Measurements from ENCODE around the gene ATL2.
A peak's percentile ranks its signal among the peaks of the same experiment; 100 is the strongest.
"Not testable (repeated sequence)": the region's sequence is repeated elsewhere in the genome, so short reads cannot be mapped to it uniquely, and the experiment has no call there.

Gene ATL2

GRCh38 chr2:38377050-38377828, at the start of gene ATL2:
Gene ATL2 (minus strand): TSS chr2:38377273. CDS start chr2:38377260, 13 bp downstream.
- DNase-seq: peak; percentile 89

- no peak for DNase-seq
Measured at GRCh38 chr2:38423763-38424162, 46.7 kb upstream of the ATL2 start.

GRCh38 chr2:38421274-38422056, 44.4 kb upstream of the ATL2 start:
- no peak for DNase-seq

- no peak for DNase-seq
Measured at GRCh38 chr2:38419499-38419898, 42.4 kb upstream of the ATL2 start.

- DNase-seq: no peak
Measured at GRCh38 chr2:38418735-38419134, 41.7 kb upstream of the ATL2 start.

GRCh38 chr2:38417745-38418689, 40.9 kb upstream of the ATL2 start:
- DNase-seq: no peak

GRCh38 chr2:38416296-38417036, 39.4 kb upstream of the ATL2 start:
- no peak for DNase-seq

- no peak for DNase-seq
Measured at GRCh38 chr2:38415728-38416291, 38.7 kb upstream of the ATL2 start.

- no peak for DNase-seq
Measured at GRCh38 chr2:38415023-38415422, 38.0 kb upstream of the ATL2 start.

GRCh38 chr2:38412235-38412871, 35.3 kb upstream of the ATL2 start:
- not testable (repeated sequence) for DNase-seq

- DNase-seq: no peak
Measured at GRCh38 chr2:38409156-38410102, 32.4 kb upstream of the ATL2 start.

GRCh38 chr2:38407111-38407682, 30.1 kb upstream of the ATL2 start:
- DNase-seq: no peak

- no peak for DNase-seq
Measured at GRCh38 chr2:38406597-38407110, 29.6 kb upstream of the ATL2 start.

GRCh38 chr2:38405917-38406596, 29.0 kb upstream of the ATL2 start:
- no peak for DNase-seq

- DNase-seq: no peak
Measured at GRCh38 chr2:38400513-38400912, 23.4 kb upstream of the ATL2 start.

- DNase-seq: no peak
Measured at GRCh38 chr2:38398739-38399138, 21.7 kb upstream of the ATL2 start.

- no peak for DNase-seq
Measured at GRCh38 chr2:38394903-38395341, 17.8 kb upstream of the ATL2 start.

- no peak for DNase-seq
Measured at GRCh38 chr2:38394041-38394440, 17.0 kb upstream of the ATL2 start.

GRCh38 chr2:38390947-38391346, 13.9 kb upstream of the ATL2 start:
- DNase-seq: no peak

Data from activated gamma-delta T cell treated with Interleukin-2 at 50 U/mL for 16 hours (primary cell).